HCT116 (cell line): Measurements from ENCODE around the gene MRPS21. TPM values are rescaled to one million over a fixed set of nuclear protein-coding genes. Genes with fewer than 3 reads are reported as not detected.

Experiments used
- ATAC-seq: fragments of 200-7000 bp; cut with Tn5 transposase; 2 replicates; pipeline ENCODE4 v1.9.1; 2020; ENCODE audit warnings: mild to moderate bottlenecking, moderate library complexity
- BruUV-seq: library from RNA; stranded (reverse); fragments of 400-500 nt; replicated peaks from 2 replicates; lab custom pipeline; 2021; lab: Mats Ljungman, UMichigan
- CTCF ChIA-PET: fragments of 300-600 bp; sonication (Branson Sonifier 250); formaldehyde crosslinking; loops from one replicate; lab custom pipeline; 2021; ENCODE audit warnings: antibody characterized with exemption; lab: Charles Lee
- POLR2A ChIA-PET: fragments of 300-600, 350-600 bp; sonication (Branson Sonifier 250); formaldehyde crosslinking; loops from one replicate; lab custom pipeline; 2021; ENCODE audit warnings: antibody characterized with exemption; lab: Charles Lee
- RAD21 ChIA-PET, 2 experiments: fragments of 300-600 bp; sonication (Branson Sonifier 250); formaldehyde crosslinking; loops; one replicate each; lab custom pipeline; 2023; ENCODE audit warnings: low total read pairs in 2 of 2; ENCODE audit not compliant: uncharacterized antibody in 2 of 2, unreplicated experiment in 2 of 2, low non-redundant PET in 1 of 2; lab: Charles Lee
- DNase-seq: peaks from one replicate; pipeline ENCODE4 v3.0.0-alpha.2; 2010; ENCODE audit warnings: low read depth, low spot score
- H2AFZ ChIP-seq: fragments of 200-600 bp; shearing (Covaris generic), sonication (generic); 2 replicates; pipeline ENCODE4 v1.6.1; 2017; ENCODE audit warnings: low read depth, mixed run types, mixed read lengths, antibody characterized with exemption, low read length; ENCODE audit not compliant: poor library complexity, severe bottlenecking
- H3K27ac ChIP-seq: 2 replicates; pipeline ENCODE4 v1.5.1; 2012; ENCODE audit warnings: low read depth, low read length
- H3K27me3 ChIP-seq: fragments of 200-600 bp; sonication (generic); 2 replicates; pipeline ENCODE4 v1.6.1; 2016; ENCODE audit warnings: mixed run types, low read length, mixed read lengths; ENCODE audit not compliant: insufficient read depth
- H3K36me3 ChIP-seq, 2 experiments: fragments of 200-500 bp in 1 of 2; fragments of 200-600 bp in 1 of 2; sonication (Bioruptor generic) in 1 of 2; sonication (generic) in 1 of 2; 2 replicates each; pipeline versions ENCODE4 v1.5.1 to v1.6.1; 2014 to 2016; ENCODE audit warnings: low read length in 2 of 2, inconsistent platforms in 1 of 2, mixed read lengths in 1 of 2, mixed run types in 1 of 2; ENCODE audit not compliant: insufficient read depth in 2 of 2, control insufficient read depth in 1 of 2
- H3K4me1 ChIP-seq, 2 experiments: fragments of 200-600 bp in 1 of 2; sonication (generic) in 1 of 2; 2 replicates each; pipeline versions ENCODE4 v1.5.1 to v1.6.1; 2012 to 2017; ENCODE audit warnings: low read length in 2 of 2, inconsistent platforms in 1 of 2, mild to moderate bottlenecking in 1 of 2, mixed read lengths in 1 of 2, mixed run types in 1 of 2, moderate library complexity in 1 of 2; ENCODE audit not compliant: insufficient read depth in 2 of 2, control insufficient read depth in 1 of 2
- H3K4me2 ChIP-seq: fragments of 200-600 bp; sonication (generic); 2 replicates; pipeline ENCODE4 v1.6.1; 2017; ENCODE audit warnings: mixed run types, low read length, mixed read lengths
- H3K4me3 ChIP-seq, 2 experiments: fragments of 200-600 bp in 1 of 2; sonication (generic) in 1 of 2; replicated peaks in 1 of 2; 2 replicates each; pipeline ENCODE4 v1.5.1; 2011 to 2016; ENCODE audit warnings: low read length in 2 of 2, control low read depth in 1 of 2, low read depth in 1 of 2, mild to moderate bottlenecking in 1 of 2, mixed read lengths in 1 of 2, mixed run types in 1 of 2
- H3K79me2 ChIP-seq: fragments of 200-600 bp; sonication (generic); 2 replicates; pipeline ENCODE4 v1.6.1; 2017; ENCODE audit warnings: mild to moderate bottlenecking, mixed run types, low read length, moderate library complexity, mixed read lengths; ENCODE audit not compliant: insufficient read depth
- H3K9ac ChIP-seq: fragments of 200-600 bp; sonication (generic); 2 replicates; pipeline ENCODE4 v1.6.1; 2016; ENCODE audit warnings: low read length, mixed read lengths
- H3K9me2 ChIP-seq: fragments of 200-600 bp; sonication (generic), shearing (Covaris generic); 2 replicates; pipeline ENCODE4 v1.6.1; 2017; ENCODE audit warnings: mixed run types, mild to moderate bottlenecking, moderate library complexity; ENCODE audit not compliant: insufficient read depth
- H3K9me3 ChIP-seq, 2 experiments: fragments of 200-500 bp in 1 of 2; fragments of 200-600 bp in 1 of 2; sonication (Bioruptor generic) in 1 of 2; sonication (generic) in 1 of 2; 2 replicates each; pipeline ENCODE4 v1.6.1; 2014 to 2017; ENCODE audit warnings: low read length in 2 of 2, mixed read lengths in 2 of 2, inconsistent platforms in 1 of 2, low read depth in 1 of 2, mild to moderate bottlenecking in 1 of 2, mixed run types in 1 of 2, moderate library complexity in 1 of 2; ENCODE audit not compliant: control insufficient read depth in 1 of 2, insufficient read depth in 1 of 2
- H4K20me1 ChIP-seq: fragments of 200-600 bp; sonication (generic), shearing (Covaris generic); 2 replicates; pipeline ENCODE4 v1.6.1; 2017; ENCODE audit warnings: mixed run types, mild to moderate bottlenecking, moderate library complexity; ENCODE audit not compliant: insufficient read depth
- CBX3 ChIP-seq: IDR thresholded peaks from 2 replicates; pipeline ENCODE4 v1.6.1; 2012; ENCODE audit warnings: low read depth
- CTCF ChIP-seq, 3 experiments: fragments of 200-600 bp in 1 of 3; sonication (generic) in 1 of 3; IDR thresholded peaks in 2 of 3; conservative IDR thresholded peaks in 1 of 3; 2 replicates each; pipeline ENCODE4 v1.5.1; 2012 to 2017; ENCODE audit warnings: low read depth in 2 of 3, low read length in 2 of 3, antibody characterized with exemption in 1 of 3, borderline replicate concordance in 1 of 3, control low read depth in 1 of 3, mild to moderate bottlenecking in 1 of 3, mixed read lengths in 1 of 3, mixed run types in 1 of 3, moderate library complexity in 1 of 3; ENCODE audit not compliant: insufficient read depth in 1 of 3
- EGR1 ChIP-seq: IDR thresholded peaks from 2 replicates; pipeline ENCODE4 v1.6.1; 2012; ENCODE audit warnings: low read depth
- RAD21 ChIP-seq: IDR thresholded peaks from 2 replicates; pipeline ENCODE4 v1.6.1; 2012; ENCODE audit warnings: low read depth, mild to moderate bottlenecking
- SIN3A ChIP-seq: IDR thresholded peaks from 2 replicates; pipeline ENCODE4 v1.6.1; 2012; ENCODE audit warnings: low read depth
- ZBTB33 ChIP-seq: IDR thresholded peaks from 2 replicates; pipeline ENCODE4 v1.6.1; 2011; ENCODE audit warnings: mild to moderate bottlenecking, low read length, moderate library complexity; ENCODE audit not compliant: insufficient replicate concordance; ENCODE audit errors: extremely low read depth
- intact Hi-C: fragments of 100-400 bp; cut with micrococcal nuclease; formaldehyde crosslinking; loops from 2 replicates; pipeline ENCODE4 v1.10.0; 2022
- total RNA-seq: library from RNA; stranded (reverse); gene quantifications from one replicate; pipeline ENCODE4 v1.2.1, GENCODE V29; 2021; ENCODE audit not compliant: unreplicated experiment

MRPS21 gene
- total RNA-seq, 1 experiment from 2014 or later = 96.9 TPM

- Histone ChIP-seq H3K79me2 (no peaks in the 10 kb centered on the region), H3K4me1 (no peaks in the 10 kb centered on the region), H3K9ac (no peak overlapping the region), H2AFZ (peak overlapping the region; percentile 6), H3K27ac (no peak overlapping the region), H3K9me2 (no peaks in the 10 kb centered on the region), H3K9me3 (no peaks in the 10 kb centered on the region), H3K36me3 (no peaks in the 10 kb centered on the region), H3K4me2 (no peak overlapping the region), H4K20me1 (no peaks in the 10 kb centered on the region), H3K4me3 (no peak overlapping the region), H3K27me3 (peaks cover 2% of the 10 kb centered on the region; the same call in 1 of the 2 replicates)
- ATAC-seq = peak; percentile 81
- TF ChIP-seq RAD21 (peak; percentile 71), ZBTB33 (no peak), CTCF (IDR thresholded peaks at IDR 0.05 in 2 of 3, conservative IDR thresholded peaks at IDR 0.05 in 1 of 3; ENCODE audit: borderline replicate concordance in 1 of 3, insufficient read depth in 1 of 3, low read depth in 2 of 3, low read length in 2 of 3) (peak; percentile 52 to 76 (median 61)), SIN3A (no peak), EGR1 (no peak), CBX3 (no peak)
- CTCF ChIA-PET = interaction anchor here (0.6 to 2.1 kb wide), 5 partner anchors 9 to 94 kb away, joined by 3 to 18 read pairs (median 3); partner anchors contain the start of gene C1orf54
- BruUV-seq = no TSS peak
- no peak for DNase-seq
- RAD21 ChIA-PET = interaction anchor here in 1 of 2 experiments (1.3 kb wide), 1 partner anchor 25 kb away, joined by 6 read pairs; no protein-coding TSS in a partner anchor
- POLR2A ChIA-PET = no interaction called here
- intact Hi-C loops = loop anchor here (1.0 kb wide), 1 partner anchor 25 kb away; no protein-coding TSS in a partner anchor
Measured at GRCh38 chr1:150281221-150281757, 12.4 kb upstream of the MRPS21 start.
